GM12892 (cell line): ENCODE data around the gene UEVLD.

Source experiments
- POLR2A ChIP-seq: IDR thresholded peaks from 2 replicates; pipeline ENCODE4 v1.6.1; 2011; ENCODE audit warnings: low read depth, low read length, control low read depth
- POLR2AphosphoS5 ChIP-seq: IDR thresholded peaks from 2 replicates; pipeline ENCODE4 v1.6.1; 2011; ENCODE audit warnings: low read depth, low read length, control low read depth

DNA sequence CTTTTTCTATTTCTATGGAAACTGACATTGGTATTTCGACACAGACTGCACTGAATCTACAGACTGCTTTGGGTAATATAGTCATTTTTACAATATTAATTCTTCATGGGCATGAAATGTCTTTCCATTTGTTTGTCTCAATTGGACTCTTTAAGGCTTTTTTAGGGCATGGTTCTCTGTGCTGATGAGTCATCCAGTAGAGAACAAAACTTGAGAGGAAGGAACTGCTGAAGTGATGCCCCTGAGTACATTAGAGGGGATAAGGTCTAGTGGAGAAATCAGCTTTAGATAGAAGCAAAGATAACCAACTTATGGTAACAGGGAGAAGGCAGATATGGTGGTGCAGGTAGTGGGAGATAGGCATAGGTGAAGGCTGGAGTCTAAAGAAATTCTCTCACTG lies 86.9 kb downstream of the UEVLD start:
- TF ChIP-seq POLR2AphosphoS5: no peak
- no peak for TF ChIP-seq POLR2A
